Osteocyte (in vitro differentiated cells): ENCODE measurements around the gene TMEFF2. TPM values are rescaled to one million over a fixed set of nuclear protein-coding genes. Genes with fewer than 3 reads are reported as not detected.

Source experiments
- DNase-seq: peaks from one replicate; pipeline ENCODE4 v3.0.0; 2021; ENCODE audit warnings: mixed read lengths; ENCODE audit not compliant: unreplicated experiment; ENCODE audit errors: extremely low spot score
- H3K27ac Mint-ChIP-seq: one replicate; pipeline ENCODE4 v1.8.0; 2021; ENCODE audit warnings: mild to moderate bottlenecking, mixed read lengths; ENCODE audit not compliant: unreplicated experiment
- H3K27me3 Mint-ChIP-seq: one replicate; pipeline ENCODE4 v1.8.0; 2021; ENCODE audit warnings: mixed read lengths; ENCODE audit not compliant: unreplicated experiment
- H3K36me3 Mint-ChIP-seq: one replicate; pipeline ENCODE4 v1.8.0; 2021; ENCODE audit warnings: mixed read lengths; ENCODE audit not compliant: unreplicated experiment
- H3K4me1 Mint-ChIP-seq: one replicate; pipeline ENCODE4 v1.8.0; 2021; ENCODE audit warnings: mixed read lengths; ENCODE audit not compliant: unreplicated experiment
- H3K4me3 Mint-ChIP-seq: one replicate; pipeline ENCODE4 v1.8.0; 2021; ENCODE audit warnings: mild to moderate bottlenecking, moderate library complexity, mixed read lengths; ENCODE audit not compliant: unreplicated experiment
- H3K9me3 Mint-ChIP-seq: one replicate; pipeline ENCODE4 v1.8.0; 2021; ENCODE audit warnings: mixed read lengths; ENCODE audit not compliant: unreplicated experiment
- CTCF ChIP-seq: fragments of 200-600 bp; sonication (generic); IDR thresholded peaks from 2 replicates; pipeline ENCODE4 v1.5.0; 2021; ENCODE audit warnings: antibody characterized with exemption, mild to moderate bottlenecking, moderate library complexity
- total RNA-seq: library from RNA; stranded (reverse); gene quantifications from 2 replicates; pipeline ENCODE4 v1.2.1, GENCODE V29; 2021

TMEFF2 gene
- total RNA-seq, 1 donor from 2014 or later, result 46.8 TPM

GRCh38 chr2:192017844-192018243, 176.9 kb downstream of the TMEFF2 start:
- peaks cover 7% of the 10 kb centered on the region for H3K4me1 Mint-ChIP-seq
- DNase-seq, result no peak
- H3K27ac Mint-ChIP-seq, result no peak overlapping the region
- TF ChIP-seq CTCF, result no peak
- H3K9me3 Mint-ChIP-seq, result no peaks in the 10 kb centered on the region
- H3K4me3 Mint-ChIP-seq, result no peak overlapping the region
- H3K36me3 Mint-ChIP-seq, result peaks cover 11% of the 10 kb centered on the region
- no peaks in the 10 kb centered on the region for H3K27me3 Mint-ChIP-seq

GRCh38 chr2:192016265-192016664, 178.5 kb downstream of the TMEFF2 start:
- no peak overlapping the region for H3K27ac Mint-ChIP-seq
- peaks cover 17% of the 10 kb centered on the region for H3K4me1 Mint-ChIP-seq
- H3K36me3 Mint-ChIP-seq, result peaks cover 3% of the 10 kb centered on the region

DNA sequence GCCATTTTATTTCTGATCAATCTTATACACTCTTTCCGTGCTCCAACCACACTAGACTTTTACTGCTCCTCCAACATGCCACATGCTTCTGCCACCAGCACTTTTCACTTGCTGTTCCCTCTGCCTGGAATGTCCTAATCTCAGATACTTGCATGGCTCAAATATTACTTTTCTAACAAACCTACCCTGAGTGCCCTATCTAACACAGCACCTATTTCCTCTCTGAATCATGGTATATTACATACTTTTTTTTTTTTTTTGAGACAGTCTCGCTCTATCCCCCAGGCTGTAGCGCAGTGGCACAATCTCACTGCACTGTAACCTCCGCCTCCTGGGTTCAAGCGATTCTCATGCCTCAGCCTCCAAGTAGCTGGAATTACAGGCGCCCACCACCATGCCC, 181.5 kb downstream of the TMEFF2 start:
- no peak for TF ChIP-seq CTCF
- H3K4me3 Mint-ChIP-seq, result no peak overlapping the region
- no peaks in the 10 kb centered on the region for H3K9me3 Mint-ChIP-seq
- no peaks in the 10 kb centered on the region for H3K27me3 Mint-ChIP-seq
- H3K36me3 Mint-ChIP-seq, result peaks cover 4% of the 10 kb centered on the region
- H3K4me1 Mint-ChIP-seq, result peaks cover 41% of the 10 kb centered on the region
- DNase-seq, result no peak
- no peak overlapping the region for H3K27ac Mint-ChIP-seq

More at GRCh38 chr2:192016265-192016664, 178.5 kb downstream of the TMEFF2 start:
- Mint-ChIP-seq H3K9me3 (no peaks in the 10 kb centered on the region), H3K4me3 (no peak overlapping the region), H3K27me3 (no peaks in the 10 kb centered on the region)
- DNase-seq, result no peak
- TF ChIP-seq CTCF, result no peak

GRCh38 chr2:192011196-192011595, 183.5 kb downstream of the TMEFF2 start:
- Mint-ChIP-seq H3K27ac (peak overlapping the region; percentile 81), H3K4me3 (no peak overlapping the region), H3K4me1 (peaks cover 44% of the 10 kb centered on the region), H3K36me3 (peaks cover 4% of the 10 kb centered on the region), H3K9me3 (no peaks in the 10 kb centered on the region), H3K27me3 (no peaks in the 10 kb centered on the region)
- no peak for DNase-seq
- no peak for TF ChIP-seq CTCF

GRCh38 chr2:192010073-192010472, 184.7 kb downstream of the TMEFF2 start:
- H3K27me3 Mint-ChIP-seq, result no peaks in the 10 kb centered on the region
- H3K4me3 Mint-ChIP-seq, result no peak overlapping the region
- H3K36me3 Mint-ChIP-seq, result peaks cover 9% of the 10 kb centered on the region
- no peak for TF ChIP-seq CTCF
- peak overlapping the region; percentile 71 for H3K27ac Mint-ChIP-seq
- DNase-seq, result no peak
- peaks cover 48% of the 10 kb centered on the region for H3K4me1 Mint-ChIP-seq
- H3K9me3 Mint-ChIP-seq, result no peaks in the 10 kb centered on the region
